ENCODE results near the gene GRIA4.

GRCh38 chr11:106001304-106002012 is 391.6 kb downstream of the GRIA4 start:
- TF ChIP-seq, protein P1, sequence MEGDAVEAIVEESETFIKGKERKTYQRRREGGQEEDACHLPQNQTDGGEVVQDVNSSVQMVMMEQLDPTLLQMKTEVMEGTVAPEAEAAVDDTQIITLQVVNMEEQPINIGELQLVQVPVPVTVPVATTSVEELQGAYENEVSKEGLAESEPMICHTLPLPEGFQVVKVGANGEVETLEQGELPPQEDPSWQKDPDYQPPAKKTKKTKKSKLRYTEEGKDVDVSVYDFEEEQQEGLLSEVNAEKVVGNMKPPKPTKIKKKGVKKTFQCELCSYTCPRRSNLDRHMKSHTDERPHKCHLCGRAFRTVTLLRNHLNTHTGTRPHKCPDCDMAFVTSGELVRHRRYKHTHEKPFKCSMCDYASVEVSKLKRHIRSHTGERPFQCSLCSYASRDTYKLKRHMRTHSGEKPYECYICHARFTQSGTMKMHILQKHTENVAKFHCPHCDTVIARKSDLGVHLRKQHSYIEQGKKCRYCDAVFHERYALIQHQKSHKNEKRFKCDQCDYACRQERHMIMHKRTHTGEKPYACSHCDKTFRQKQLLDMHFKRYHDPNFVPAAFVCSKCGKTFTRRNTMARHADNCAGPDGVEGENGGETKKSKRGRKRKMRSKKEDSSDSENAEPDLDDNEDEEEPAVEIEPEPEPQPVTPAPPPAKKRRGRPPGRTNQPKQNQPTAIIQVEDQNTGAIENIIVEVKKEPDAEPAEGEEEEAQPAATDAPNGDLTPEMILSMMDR (IDR thresholded peaks at IDR 0.05; ENCODE audit: low read depth, low read length, poor library complexity, severe bottlenecking), result no peak
- TF ChIP-seq EZH2phosphoT487 (IDR thresholded peaks at IDR 0.05; ENCODE audit: borderline replicate concordance, low read length), result no peak
